Adrenal gland (tissue), 5 donors: ENCODE data around the gene TMEM221.

ENCODE experiments used
- CTCF ChIP-seq, 6 experiments: fragments of 450-650 bp in 4 of 6; fragments of 200-600 bp in 2 of 6; sonication (generic) in 1 of 6; IDR thresholded peaks; 1 replicate in 5 of 6; 2 replicates in 1 of 6; pipeline versions ENCODE4 v1.5.1 to v1.8.0; 2016 to 2021; ENCODE audit warnings: antibody characterized with exemption in 6 of 6, mild to moderate bottlenecking in 2 of 6, moderate library complexity in 1 of 6
- POLR2A ChIP-seq, 2 donors: fragments of 450-650 bp; IDR thresholded peaks; one replicate each; pipeline ENCODE4 v1.6.1; 2017; ENCODE audit warnings: antibody characterized with exemption in 2 of 2, mild to moderate bottlenecking in 2 of 2, moderate library complexity in 1 of 2
- donor health status: DM: no; HTN: no; CAD: no.

- TF ChIP-seq CTCF (IDR thresholded peaks at IDR 0.05) = peak; percentile 83 to 95 (median 92)
- TF ChIP-seq POLR2A (IDR thresholded peaks at IDR 0.05) = no peak
Measured at GRCh38 chr19:17385878-17386611, 62.4 kb downstream of the TMEM221 start.
